AG09319 (cell line): ENCODE data around the gene DUSP8.

Experiments used
- DNase-seq: peaks from one replicate; pipeline ENCODE4 v3.0.0-alpha.2; 2010; ENCODE audit warnings: low read depth; ENCODE audit errors: extremely low read depth
- TF ChIP-seq, protein P1 (sequence below): IDR thresholded peaks from 2 replicates; pipeline ENCODE4 v1.5.1; 2011; ENCODE audit warnings: low read depth, mild to moderate bottlenecking, inconsistent platforms, low read length, moderate library complexity

The DUSP8 gene

DNA sequence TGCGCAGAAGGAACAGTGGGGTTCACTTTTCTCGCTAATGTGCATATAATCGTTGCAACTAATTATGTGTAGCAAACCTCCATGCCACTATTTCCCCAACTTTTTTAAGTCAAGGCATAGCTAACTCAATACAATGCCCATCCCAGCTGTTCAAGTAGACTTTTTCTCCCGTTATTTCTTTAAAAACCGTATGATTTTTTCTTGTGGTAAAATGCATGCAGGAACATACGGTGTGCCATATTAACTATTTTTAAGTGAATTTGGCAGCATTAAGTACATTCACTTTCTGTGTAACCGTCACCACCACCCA lies 2.8 kb upstream of the DUSP8 start:
- no peak for DNase-seq
- TF ChIP-seq, protein P1, sequence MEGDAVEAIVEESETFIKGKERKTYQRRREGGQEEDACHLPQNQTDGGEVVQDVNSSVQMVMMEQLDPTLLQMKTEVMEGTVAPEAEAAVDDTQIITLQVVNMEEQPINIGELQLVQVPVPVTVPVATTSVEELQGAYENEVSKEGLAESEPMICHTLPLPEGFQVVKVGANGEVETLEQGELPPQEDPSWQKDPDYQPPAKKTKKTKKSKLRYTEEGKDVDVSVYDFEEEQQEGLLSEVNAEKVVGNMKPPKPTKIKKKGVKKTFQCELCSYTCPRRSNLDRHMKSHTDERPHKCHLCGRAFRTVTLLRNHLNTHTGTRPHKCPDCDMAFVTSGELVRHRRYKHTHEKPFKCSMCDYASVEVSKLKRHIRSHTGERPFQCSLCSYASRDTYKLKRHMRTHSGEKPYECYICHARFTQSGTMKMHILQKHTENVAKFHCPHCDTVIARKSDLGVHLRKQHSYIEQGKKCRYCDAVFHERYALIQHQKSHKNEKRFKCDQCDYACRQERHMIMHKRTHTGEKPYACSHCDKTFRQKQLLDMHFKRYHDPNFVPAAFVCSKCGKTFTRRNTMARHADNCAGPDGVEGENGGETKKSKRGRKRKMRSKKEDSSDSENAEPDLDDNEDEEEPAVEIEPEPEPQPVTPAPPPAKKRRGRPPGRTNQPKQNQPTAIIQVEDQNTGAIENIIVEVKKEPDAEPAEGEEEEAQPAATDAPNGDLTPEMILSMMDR, result no peak

DNA sequence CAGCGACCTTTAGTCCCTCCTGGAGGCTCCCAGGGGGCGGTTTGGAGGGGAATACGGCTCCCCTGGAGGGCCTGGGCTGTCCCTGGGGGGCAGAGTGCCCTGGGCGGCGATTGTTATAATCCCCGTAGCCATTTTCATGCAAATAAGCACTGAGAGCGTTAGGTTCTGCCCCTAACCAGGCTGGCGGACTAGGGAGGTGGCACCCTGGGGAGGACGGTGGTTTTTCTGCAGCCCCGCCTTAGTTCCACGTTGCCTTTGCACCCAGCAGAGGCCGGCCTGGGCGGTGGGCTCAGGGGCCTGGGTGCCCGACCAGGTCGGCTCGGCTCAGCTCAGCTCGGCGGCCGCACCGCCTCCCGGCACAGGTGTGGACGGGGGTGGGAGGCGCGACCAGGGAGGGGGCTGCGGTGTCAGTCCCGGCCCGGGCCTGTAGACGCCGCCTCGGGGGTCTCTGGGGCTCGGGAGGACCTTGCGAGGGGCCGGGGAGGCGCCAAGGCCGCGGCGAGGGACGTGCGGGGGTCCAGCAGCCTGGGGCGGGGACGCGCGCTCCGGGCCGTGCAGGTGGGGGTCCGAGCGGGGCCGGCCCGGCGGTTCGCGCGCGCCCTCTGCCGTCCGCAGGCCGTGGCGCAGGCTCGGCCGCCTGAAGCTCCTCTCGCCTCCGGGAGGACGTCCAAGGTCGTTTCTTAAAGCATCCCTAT lies 2.3 kb upstream of the DUSP8 start:
- TF ChIP-seq, protein P1, result peak; percentile 57
- no peak for DNase-seq

DNA sequence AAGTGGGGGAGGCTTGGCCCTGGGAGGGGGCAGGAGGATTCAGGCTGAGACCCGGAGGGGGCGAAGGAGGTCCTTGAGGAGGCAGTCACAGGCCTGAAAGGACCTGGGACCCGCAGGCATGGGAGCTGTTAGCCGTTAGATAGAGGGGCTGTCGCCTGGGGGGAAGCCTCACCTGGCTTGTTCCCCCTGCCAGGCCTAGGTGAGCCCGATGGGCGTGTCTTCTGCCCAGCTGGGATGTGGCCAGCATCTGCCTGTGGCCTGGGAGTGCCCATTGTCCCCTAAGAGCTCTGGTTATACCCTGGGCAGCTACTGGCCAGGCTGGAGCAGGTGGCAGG lies 1.8 kb upstream of the DUSP8 start:
- no peak for DNase-seq
- TF ChIP-seq, protein P1, result no peak

DNA sequence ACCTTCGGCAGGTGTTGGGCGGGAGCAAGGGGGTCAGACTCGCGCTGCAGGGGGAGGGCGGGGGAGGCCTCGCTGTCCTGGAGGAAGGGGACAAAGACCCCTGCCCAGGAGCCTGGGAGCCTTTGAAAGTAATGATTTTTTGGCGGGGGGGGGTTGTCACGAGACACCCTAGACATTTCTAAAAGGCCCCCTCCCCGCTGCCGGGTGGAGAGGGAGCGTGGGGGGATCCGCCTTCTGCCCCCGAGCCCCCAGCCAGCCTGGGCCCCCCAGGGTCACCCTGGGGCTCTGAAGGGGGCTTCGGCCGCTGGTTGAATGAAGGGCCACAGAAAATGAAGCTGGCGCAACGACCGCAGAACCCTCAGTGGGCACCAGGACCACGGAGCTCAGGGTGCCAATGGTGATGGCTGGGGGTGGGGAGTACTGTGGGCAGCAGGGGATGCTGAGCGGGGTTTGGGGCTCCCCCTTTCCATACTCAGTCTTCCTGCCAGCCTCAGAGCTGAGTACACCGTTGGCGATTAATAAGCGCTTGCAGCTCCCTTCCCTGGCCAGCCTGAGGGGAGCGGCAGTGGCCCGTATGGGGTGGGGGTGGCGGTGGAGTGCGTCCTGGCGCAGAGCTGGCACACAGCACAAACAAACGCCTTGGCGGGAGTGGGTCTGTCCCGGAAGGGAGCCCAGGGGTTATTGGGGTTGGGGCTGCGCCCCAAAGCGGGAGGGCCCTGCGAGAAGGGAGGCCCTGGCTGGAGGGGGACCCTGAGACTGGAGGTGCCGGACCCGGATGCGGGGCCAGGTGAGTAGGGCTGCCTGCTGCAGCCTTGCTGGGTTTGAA lies 1.2 kb upstream of the DUSP8 start:
- TF ChIP-seq, protein P1, result no peak
- DNase-seq, result no peak

DNA sequence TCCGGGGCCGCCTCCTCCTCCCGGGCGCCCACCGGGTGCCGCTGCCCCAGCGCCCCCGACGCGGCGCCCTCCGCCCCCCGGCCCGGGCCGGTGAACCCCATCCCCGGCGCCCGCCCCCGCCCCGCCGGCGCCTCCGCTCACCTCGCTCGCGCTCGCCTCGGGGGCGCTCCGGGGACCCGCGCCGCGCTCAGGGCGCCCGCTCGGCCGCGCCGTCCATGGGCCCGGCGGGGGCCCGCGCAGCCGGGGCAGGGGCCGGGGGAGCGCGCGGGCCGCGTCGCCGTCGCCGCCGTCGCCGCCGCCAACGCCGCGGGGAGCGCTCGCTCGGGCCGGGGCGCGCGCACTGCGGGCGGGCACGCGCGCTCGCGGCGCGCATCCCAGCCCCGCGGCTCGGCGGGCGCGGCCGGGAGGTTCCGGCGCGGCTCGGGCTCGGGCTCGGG lies 293 bp downstream of the DUSP8 start:
- TF ChIP-seq, protein P1, result no peak
- DNase-seq, result no peak

DNA sequence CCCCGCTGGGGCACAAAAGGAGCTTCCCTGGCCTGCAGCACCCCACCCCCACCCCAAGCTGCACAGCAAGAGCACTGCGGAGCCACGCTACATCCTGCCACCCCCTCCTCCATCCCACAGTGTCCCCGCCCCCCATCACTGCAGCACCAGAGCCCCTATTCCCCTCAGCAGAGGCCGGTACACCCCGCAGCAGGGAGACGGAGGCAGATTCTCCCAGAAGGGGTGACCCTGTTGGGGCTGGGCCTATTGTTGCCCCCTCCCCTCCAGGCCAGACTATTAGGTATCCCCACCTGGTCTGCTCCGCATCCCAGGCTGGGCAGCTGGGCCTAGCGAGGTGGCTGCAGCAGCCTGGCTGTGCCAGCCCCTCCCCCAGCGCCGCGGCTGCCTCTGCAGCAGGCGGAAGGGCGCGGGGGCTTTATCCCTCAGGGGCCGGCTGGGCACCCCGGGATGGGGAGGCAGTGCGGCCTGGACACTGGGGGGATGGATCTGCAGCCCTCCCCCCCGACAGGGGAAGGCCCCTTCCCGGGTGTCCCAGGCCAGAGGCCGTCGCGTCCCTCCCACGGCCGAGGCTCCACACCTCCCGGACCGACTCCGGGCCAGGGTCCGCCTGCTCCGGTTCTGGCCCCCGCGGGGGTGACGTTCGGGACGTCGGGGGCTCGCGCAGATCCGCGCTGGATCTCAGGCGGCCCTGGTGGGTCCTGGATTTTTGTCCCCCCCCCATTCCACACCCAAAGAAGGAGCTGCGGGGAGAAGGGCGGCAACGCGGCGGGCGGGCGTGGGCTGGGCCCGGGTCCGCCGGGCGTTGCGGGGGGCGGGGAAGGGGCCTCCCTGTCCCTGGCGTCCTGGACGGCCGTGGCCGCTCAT lies 943 bp downstream of the DUSP8 start:
- no peak for DNase-seq
- TF ChIP-seq, protein P1, result no peak

DNA sequence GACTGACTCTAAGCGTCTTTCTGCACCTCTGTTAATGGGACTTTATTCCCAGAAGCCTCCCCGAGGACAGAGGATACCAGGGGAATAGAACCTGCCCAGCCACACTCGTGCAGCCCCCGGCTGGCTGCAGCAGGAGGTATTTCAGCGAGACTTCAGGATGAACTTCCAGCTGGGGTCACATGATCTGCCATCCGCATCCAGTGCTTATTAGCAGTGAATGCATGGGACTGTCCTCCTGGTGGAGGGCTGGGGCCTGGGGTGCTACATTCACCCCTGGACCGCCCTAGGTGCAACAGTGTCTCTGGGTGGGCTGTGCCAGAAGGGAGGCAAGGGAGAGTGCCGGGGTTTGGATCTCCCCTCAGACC lies 1.6 kb downstream of the DUSP8 start:
- DNase-seq, result no peak
- TF ChIP-seq, protein P1, result no peak
